PC-3 (cell line): Measurements from ENCODE around the gene CIB4. TPM values are rescaled to one million over a fixed set of nuclear protein-coding genes. Genes with fewer than 3 reads are reported as not detected.

Experiments
- ATAC-seq: fragments of 200-7000 bp; cut with Tn5 transposase; 2 replicates; pipeline ENCODE4 v1.9.1; 2020; ENCODE audit warnings: mild to moderate bottlenecking, moderate library complexity
- BruUV-seq: library from RNA; stranded (reverse); fragments of 400-500 nt; replicated peaks from 2 replicates; lab custom pipeline; 2021; lab: Mats Ljungman, UMichigan
- CTCF ChIA-PET: fragments of 300-600 bp; sonication (Branson Sonifier 250); formaldehyde crosslinking; loops from one replicate; lab custom pipeline; 2022; ENCODE audit warnings: antibody characterized with exemption; lab: Charles Lee
- POLR2A ChIA-PET: fragments of 300-600 bp; sonication (Branson Sonifier 250); formaldehyde crosslinking; loops from one replicate; lab custom pipeline; 2022; ENCODE audit warnings: antibody characterized with exemption; ENCODE audit not compliant: unreplicated experiment; lab: Charles Lee
- DNase-seq: peaks from one replicate; pipeline ENCODE4 v3.0.0-alpha.2; 2015
- H2AFZ ChIP-seq: fragments of 300-600 bp; sonication (generic); 2 replicates; pipeline ENCODE4 v1.6.0; 2016; ENCODE audit warnings: antibody characterized with exemption, low read length
- H3F3A ChIP-seq: fragments of 300-600 bp; sonication (generic); one replicate; pipeline ENCODE4 v1.6.0; 2017; ENCODE audit warnings: antibody characterized with exemption, low read length, control low read depth, mild to moderate bottlenecking; ENCODE audit not compliant: unreplicated experiment
- H3K27ac ChIP-seq: fragments of 300-600 bp; sonication (generic); 2 replicates; pipeline ENCODE4 v1.5.1; 2016; ENCODE audit warnings: mild to moderate bottlenecking, low read length
- H3K27me3 ChIP-seq: fragments of 300-600 bp; sonication (generic); 2 replicates; pipeline ENCODE4 v1.6.1; 2016; ENCODE audit warnings: low read length, mixed read lengths
- H3K36me3 ChIP-seq: fragments of 300-600 bp; sonication (generic); 2 replicates; pipeline ENCODE4 v1.6.1; 2016; ENCODE audit warnings: low read depth, mixed run types, low read length, mixed read lengths
- H3K4me1 ChIP-seq: fragments of 300-600 bp; sonication (generic); 2 replicates; pipeline ENCODE4 v1.5.1; 2016; ENCODE audit warnings: low read length; ENCODE audit not compliant: insufficient read depth
- H3K4me2 ChIP-seq: fragments of 300-600 bp; sonication (generic); 2 replicates; pipeline ENCODE4 v1.6.0; 2016; ENCODE audit warnings: low read length
- H3K4me3 ChIP-seq: fragments of 300-600 bp; sonication (generic); 2 replicates; pipeline ENCODE4 v1.5.1; 2016; ENCODE audit warnings: mild to moderate bottlenecking, low read length, mixed read lengths
- H3K79me2 ChIP-seq: fragments of 300-600 bp; sonication (generic); 2 replicates; pipeline ENCODE4 v1.6.1; 2017; ENCODE audit warnings: low read length, mixed read lengths
- H3K9ac ChIP-seq: fragments of 300-600 bp; sonication (generic); 2 replicates; pipeline ENCODE4 v1.6.0; 2016; ENCODE audit warnings: mild to moderate bottlenecking, low read length
- H3K9me2 ChIP-seq: fragments of 300-600 bp; sonication (generic); replicated peaks from 2 replicates; pipeline ENCODE4 v1.6.1; 2016; ENCODE audit warnings: mixed run types, low read length, mixed read lengths
- H3K9me3 ChIP-seq: fragments of 300-600 bp; sonication (generic); 2 replicates; pipeline ENCODE4 v1.6.1; 2016; ENCODE audit warnings: low read length, mixed read lengths
- H4K20me1 ChIP-seq: fragments of 300-600 bp; sonication (generic); 2 replicates; pipeline ENCODE4 v1.6.1; 2016; ENCODE audit warnings: low read length, mixed read lengths
- CTCF ChIP-seq: fragments of 300-600 bp; sonication (generic); conservative IDR thresholded peaks from 2 replicates; pipeline ENCODE4 v1.5.1; 2017; ENCODE audit warnings: antibody characterized with exemption, low read depth, mild to moderate bottlenecking, low read length
- EZH2 ChIP-seq: fragments of 300-600 bp; sonication (generic); IDR thresholded peaks from one replicate; pipeline ENCODE4 v1.6.1; 2017; ENCODE audit warnings: antibody characterized with exemption, mild to moderate bottlenecking, low read length; ENCODE audit not compliant: unreplicated experiment
- EZH2phosphoT487 ChIP-seq: fragments of 300-600 bp; sonication (generic); IDR thresholded peaks from 2 replicates; pipeline ENCODE4 v1.6.1; 2018; ENCODE audit warnings: mild to moderate bottlenecking, antibody characterized with exemption, low read length, borderline replicate concordance
- intact Hi-C: fragments of 100-400 bp; cut with micrococcal nuclease; formaldehyde crosslinking; loops from 2 replicates; pipeline ENCODE4 v1.9.0; 2023
- total RNA-seq: library from RNA; depleted of rRNA; stranded (reverse); fragments of >200 nt; gene quantifications from 2 replicates; pipeline ENCODE4 v1.2.3, GENCODE V29; 2014

The CIB4 gene
- total RNA-seq, 1 experiment from 2014 or later = not detected

GRCh38 chr2:26535663-26536275 lies 105.4 kb downstream of the CIB4 start:
- H3K27ac ChIP-seq = no peak overlapping the region
- H3K36me3 ChIP-seq = no peaks in the 10 kb centered on the region
- no peaks in the 10 kb centered on the region for H3K9me3 ChIP-seq
- BruUV-seq = no TSS peak
- no peaks in the 10 kb centered on the region for H3K9me2 ChIP-seq
- no peaks in the 10 kb centered on the region for H3F3A ChIP-seq
- H3K9ac ChIP-seq = no peak overlapping the region
- TF ChIP-seq CTCF = no peak
- no peaks in the 10 kb centered on the region for H4K20me1 ChIP-seq
- H2AFZ ChIP-seq = no peak overlapping the region
- no peaks in the 10 kb centered on the region for H3K4me1 ChIP-seq
- no peak for DNase-seq
- no peaks in the 10 kb centered on the region for H3K79me2 ChIP-seq
- peaks cover 17% of the 10 kb centered on the region for H3K27me3 ChIP-seq
- ATAC-seq = no peak
- no peak overlapping the region for H3K4me2 ChIP-seq
- ChIA-PET CTCF (no interaction called here), POLR2A (no interaction called here)
- intact Hi-C loops = no loop called here
- no peak overlapping the region for H3K4me3 ChIP-seq

GRCh38 chr2:26534865-26535662 lies 106.1 kb downstream of the CIB4 start:
- no peaks in the 10 kb centered on the region for H3K79me2 ChIP-seq
- no peak overlapping the region for H3K27ac ChIP-seq
- no peaks in the 10 kb centered on the region for H4K20me1 ChIP-seq
- no peak for TF ChIP-seq EZH2
- TF ChIP-seq CTCF = no peak
- TF ChIP-seq EZH2phosphoT487 = no peak
- CTCF ChIA-PET = no interaction called here
- H3K4me2 ChIP-seq = no peak overlapping the region
- H3K9ac ChIP-seq = no peak overlapping the region
- no peaks in the 10 kb centered on the region for H3K9me2 ChIP-seq
- H3K27me3 ChIP-seq = peaks cover 19% of the 10 kb centered on the region
- ATAC-seq (no peak), DNase-seq (no peak)
- no peaks in the 10 kb centered on the region for H3K9me3 ChIP-seq
- H2AFZ ChIP-seq = no peak overlapping the region
- intact Hi-C loops = no loop called here
- H3K4me3 ChIP-seq = no peak overlapping the region
- H3F3A ChIP-seq = no peaks in the 10 kb centered on the region
- H3K36me3 ChIP-seq = no peaks in the 10 kb centered on the region
- no peaks in the 10 kb centered on the region for H3K4me1 ChIP-seq
- no TSS peak for BruUV-seq
- POLR2A ChIA-PET = no interaction called here
